ENCODE data around the gene NET1.
"Not testable (repeated sequence)": the region's sequence is repeated elsewhere in the genome, so short reads cannot be mapped to it uniquely, and the experiment has no call there.

The NET1 gene

GRCh38 chr10:5396556-5397300 is 15.6 kb upstream of the NET1 start:
- DNase-seq (ENCODE audit: low read depth): no peak

GRCh38 chr10:5399332-5399731 is 13.0 kb upstream of the NET1 start:
- DNase-seq (ENCODE audit: low read depth): no peak

GRCh38 chr10:5400468-5401240 is 11.7 kb upstream of the NET1 start:
- no peak for DNase-seq (ENCODE audit: low read depth)

GRCh38 chr10:5402798-5403197 is 9.6 kb upstream of the NET1 start:
- no peak for DNase-seq (ENCODE audit: low read depth)

GRCh38 chr10:5404208-5405041 is 7.9 kb upstream of the NET1 start, which contains the start of gene TUBAL3:
TUBAL3 (minus strand) TSS chr10:5404828; CDS start chr10:5404792, 36 bp downstream.
- no peak for DNase-seq (ENCODE audit: low read depth)

- no peak for DNase-seq (ENCODE audit: low read depth)
Observed at GRCh38 chr10:5406918-5407317, 5.4 kb upstream of the NET1 start.

GRCh38 chr10:5410787-5411186 is 1.6 kb upstream of the NET1 start:
- DNase-seq (ENCODE audit: low read depth): not testable (repeated sequence)

- DNase-seq (ENCODE audit: low read depth): no peak
Observed at GRCh38 chr10:5411941-5412276, 448 bp upstream of the NET1 start.

GRCh38 chr10:5413012-5413938 is 918 bp downstream of the NET1 start:
- DNase-seq (ENCODE audit: low read depth): no peak

- no peak for DNase-seq (ENCODE audit: low read depth)
Observed at GRCh38 chr10:5416981-5417380, 4.6 kb downstream of the NET1 start.

- DNase-seq (ENCODE audit: low read depth): no peak
Observed at GRCh38 chr10:5418584-5418983, 6.2 kb downstream of the NET1 start.

- DNase-seq (ENCODE audit: low read depth): no peak
Observed at GRCh38 chr10:5419466-5420094, 7.2 kb downstream of the NET1 start.

- no peak for DNase-seq (ENCODE audit: low read depth)
Observed at GRCh38 chr10:5423771-5424170, 11.4 kb downstream of the NET1 start.

GRCh38 chr10:5424751-5425150 is 12.4 kb downstream of the NET1 start:
- DNase-seq (ENCODE audit: low read depth): no peak

- DNase-seq (ENCODE audit: low read depth): no peak
Observed at GRCh38 chr10:5428133-5428532, 15.8 kb downstream of the NET1 start.

GRCh38 chr10:5433182-5433581 is 20.8 kb downstream of the NET1 start:
- no peak for DNase-seq (ENCODE audit: low read depth)

- no peak for DNase-seq (ENCODE audit: low read depth)
Observed at GRCh38 chr10:5434017-5434753, 21.8 kb downstream of the NET1 start.

GRCh38 chr10:5435328-5435727 is 23.0 kb downstream of the NET1 start:
- no peak for DNase-seq (ENCODE audit: low read depth)

- no peak for DNase-seq (ENCODE audit: low read depth)
Observed at GRCh38 chr10:5440206-5440605, 27.8 kb downstream of the NET1 start.

GRCh38 chr10:5441106-5441505 is 28.7 kb downstream of the NET1 start:
- no peak for DNase-seq (ENCODE audit: low read depth)

All from stimulated activated CD8-positive, alpha-beta memory T cell treated with anti-CD3 and anti-CD28 coated beads, Interleukin-7, amount 100 ng/mL, for 24 hours (primary cell).